GM18519 (cell line): ENCODE results near the gene PKN1.
"Not testable (repeated sequence)": the region's sequence is repeated elsewhere in the genome, so short reads cannot be mapped to it uniquely, and the experiment has no call there.

ENCODE experiments used
- ATAC-seq: cut with Tn5 transposase; IDR thresholded peaks from one replicate; pipeline ENCODE4 v1.9.1; 2021; ENCODE audit warnings: mild to moderate bottlenecking, moderate library complexity; ENCODE audit not compliant: unreplicated experiment, low FRiP score

PKN1 gene

GRCh38 chr19:14478113-14478545, 45.0 kb downstream of the PKN1 start:
- ATAC-seq: no peak

GRCh38 chr19:14479309-14479974, 46.3 kb downstream of the PKN1 start:
- ATAC-seq: no peak

- ATAC-seq: no peak
Observed at GRCh38 chr19:14479975-14480699, 47.0 kb downstream of the PKN1 start.

GRCh38 chr19:14480700-14481079, 47.6 kb downstream of the PKN1 start:
- ATAC-seq: no peak

GRCh38 chr19:14482172-14482941, 49.3 kb downstream of the PKN1 start:
- ATAC-seq: no peak

GRCh38 chr19:14487370-14488125, 54.4 kb downstream of the PKN1 start:
- no peak for ATAC-seq

- ATAC-seq: no peak
Observed at GRCh38 chr19:14492756-14493337, 59.7 kb downstream of the PKN1 start.

GRCh38 chr19:14494411-14494810, 61.3 kb downstream of the PKN1 start:
- ATAC-seq: no peak

GRCh38 chr19:14494910-14495671, 62.0 kb downstream of the PKN1 start:
- no peak for ATAC-seq

- ATAC-seq: no peak
Observed at GRCh38 chr19:14495672-14496028, 62.5 kb downstream of the PKN1 start.

- no peak for ATAC-seq
Observed at GRCh38 chr19:14496029-14496833, 63.1 kb downstream of the PKN1 start, which contains the start of gene GIPC1. Gene GIPC1 (minus strand): TSS chr19:14496127. CDS start chr19:14482976, 13,151 bp downstream.

- ATAC-seq: no peak
Observed at GRCh38 chr19:14496834-14497227, 63.7 kb downstream of the PKN1 start.

- ATAC-seq: no peak
Observed at GRCh38 chr19:14497228-14497921, 64.3 kb downstream of the PKN1 start.

- ATAC-seq: no peak
Observed at GRCh38 chr19:14502334-14503092, 69.4 kb downstream of the PKN1 start.

- no peak for ATAC-seq
Observed at GRCh38 chr19:14503285-14503684, 70.2 kb downstream of the PKN1 start.

- ATAC-seq: not testable (repeated sequence)
Observed at GRCh38 chr19:14504575-14504974, 71.5 kb downstream of the PKN1 start.

GRCh38 chr19:14505488-14506239, 72.6 kb downstream of the PKN1 start:
- ATAC-seq: no peak
